K562 (cell line): ENCODE data around the gene CRYM.

Source experiments
- CTCF ChIP-seq, 3 experiments: IDR thresholded peaks in 2 of 3; conservative IDR thresholded peaks in 1 of 3; 2 replicates each; pipeline ENCODE4 v1.5.1; 2011 to 2012; ENCODE audit warnings: low read length in 3 of 3, mild to moderate bottlenecking in 3 of 3, control low read depth in 2 of 3, improper control_type of control experiment in 1 of 3, inconsistent platforms in 1 of 3, low read depth in 1 of 3, mixed read lengths in 1 of 3, moderate library complexity in 1 of 3; ENCODE audit not compliant: insufficient read depth in 2 of 3
- RB1 ChIP-seq: fragments of 450-650 bp; IDR thresholded peaks from 2 replicates; pipeline ENCODE4 v1.6.1; 2017; ENCODE audit warnings: low read depth, mild to moderate bottlenecking

DNA sequence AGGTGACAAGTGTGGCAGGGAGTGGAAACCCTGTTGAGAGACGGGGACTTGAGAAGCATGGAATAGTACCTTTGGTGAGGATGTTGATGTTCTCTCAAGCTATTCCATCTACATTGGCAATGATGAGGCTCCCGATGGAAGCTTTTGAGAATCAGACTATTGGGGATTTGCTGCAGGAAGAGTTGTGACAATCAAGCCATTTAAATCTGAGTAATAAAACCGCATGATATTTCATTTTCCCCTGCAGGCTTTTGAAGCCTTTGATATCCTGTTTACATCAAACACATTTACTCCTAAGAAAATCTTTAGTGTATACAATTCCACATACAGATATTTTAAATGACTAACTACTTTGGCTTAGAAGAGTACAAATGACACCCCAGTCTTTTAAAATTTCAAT, 49.0 kb upstream of the CRYM start:
- TF ChIP-seq RB1 = no peak
- no peak for TF ChIP-seq CTCF (IDR thresholded peaks at IDR 0.05 in 2 of 3, conservative IDR thresholded peaks at IDR 0.05 in 1 of 3; ENCODE audit: insufficient read depth in 2 of 3, low read depth in 1 of 3, low read length in 3 of 3)
